ENCODE data around the gene RGS18.

RGS18 gene

DNA sequence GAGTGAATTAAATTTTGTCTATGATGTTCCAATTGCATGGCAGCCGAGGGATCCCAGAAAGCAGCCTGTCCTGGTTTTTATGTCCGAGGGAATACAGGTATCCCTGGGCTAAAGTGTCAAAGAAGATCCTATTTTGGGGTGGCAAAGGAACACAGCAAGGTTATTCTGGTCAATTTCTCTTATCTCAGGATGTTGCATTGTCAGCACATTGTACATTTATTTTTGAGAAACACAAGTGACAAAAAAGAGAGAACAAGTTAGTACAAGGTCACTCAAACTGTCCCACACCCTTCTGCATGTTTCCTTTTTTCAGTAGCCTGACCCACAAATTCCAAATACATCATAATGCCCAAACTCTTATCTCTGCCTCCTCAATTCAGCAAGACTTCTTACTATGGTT lies 17.7 kb downstream of the RGS18 start:
- H3K36me3 ChIP-seq, result no peaks in the 10 kb centered on the region
- H3K4me1 ChIP-seq, result no peaks in the 10 kb centered on the region
- no peak for DNase-seq
- TF ChIP-seq CTCF (IDR thresholded peaks at IDR 0.05), result no peak
- H3K27ac ChIP-seq, result no peak overlapping the region
- intact Hi-C loops (cut with DNase I; ENCODE audit: low total_unique reads), result no loop called here
- H3K4me3 ChIP-seq, result no peak overlapping the region
- H3K27me3 ChIP-seq, result no peaks in the 10 kb centered on the region
- no peaks in the 10 kb centered on the region for H3K9me3 ChIP-seq

GRCh38 chr1:192183788-192184187 lies 25.5 kb downstream of the RGS18 start:
- intact Hi-C loops (cut with DNase I; ENCODE audit: low total_unique reads), result no loop called here
- Histone ChIP-seq H3K9me3 (no peaks in the 10 kb centered on the region), H3K36me3 (no peaks in the 10 kb centered on the region), H3K27ac (no peak overlapping the region), H3K4me1 (no peaks in the 10 kb centered on the region), H3K27me3 (no peaks in the 10 kb centered on the region), H3K4me3 (no peak overlapping the region)
- no peak for TF ChIP-seq CTCF (IDR thresholded peaks at IDR 0.05)
- no peak for DNase-seq

- H3K4me1 ChIP-seq, result no peaks in the 10 kb centered on the region
- DNase-seq, result no peak
- no peak overlapping the region for H3K27ac ChIP-seq
- intact Hi-C loops (cut with DNase I; ENCODE audit: low total_unique reads), result no loop called here
- no peaks in the 10 kb centered on the region for H3K9me3 ChIP-seq
- TF ChIP-seq CTCF (IDR thresholded peaks at IDR 0.05), result no peak
- no peaks in the 10 kb centered on the region for H3K36me3 ChIP-seq
- no peak overlapping the region for H3K4me3 ChIP-seq
- H3K27me3 ChIP-seq, result no peaks in the 10 kb centered on the region
Observed at GRCh38 chr1:192186197-192186596, 27.9 kb downstream of the RGS18 start.

DNA sequence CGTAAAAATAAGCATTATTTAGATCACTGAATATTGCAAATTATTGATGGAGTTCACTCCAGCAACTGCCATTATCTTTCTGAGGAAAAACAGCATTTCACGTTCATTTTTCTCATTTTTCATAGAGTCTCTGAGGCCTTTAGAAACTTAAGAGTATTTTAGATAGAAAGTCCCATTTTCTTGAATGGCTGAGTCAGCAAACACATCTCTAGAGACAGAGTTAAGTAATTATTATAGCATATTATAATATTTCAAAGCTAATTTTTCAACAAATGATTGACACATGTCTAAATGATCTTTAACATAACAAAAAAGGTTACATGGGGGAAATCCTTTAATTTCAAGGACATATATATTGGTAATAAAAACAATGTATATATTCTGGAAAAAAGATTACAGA lies 31.8 kb downstream of the RGS18 start:
- no peaks in the 10 kb centered on the region for H3K9me3 ChIP-seq
- H3K27me3 ChIP-seq, result no peaks in the 10 kb centered on the region
- no peak overlapping the region for H3K4me3 ChIP-seq
- intact Hi-C loops (cut with DNase I; ENCODE audit: low total_unique reads), result no loop called here
- TF ChIP-seq CTCF (IDR thresholded peaks at IDR 0.05), result no peak
- H3K27ac ChIP-seq, result no peak overlapping the region
- no peaks in the 10 kb centered on the region for H3K36me3 ChIP-seq
- no peak for DNase-seq
- H3K4me1 ChIP-seq, result no peaks in the 10 kb centered on the region

DNA sequence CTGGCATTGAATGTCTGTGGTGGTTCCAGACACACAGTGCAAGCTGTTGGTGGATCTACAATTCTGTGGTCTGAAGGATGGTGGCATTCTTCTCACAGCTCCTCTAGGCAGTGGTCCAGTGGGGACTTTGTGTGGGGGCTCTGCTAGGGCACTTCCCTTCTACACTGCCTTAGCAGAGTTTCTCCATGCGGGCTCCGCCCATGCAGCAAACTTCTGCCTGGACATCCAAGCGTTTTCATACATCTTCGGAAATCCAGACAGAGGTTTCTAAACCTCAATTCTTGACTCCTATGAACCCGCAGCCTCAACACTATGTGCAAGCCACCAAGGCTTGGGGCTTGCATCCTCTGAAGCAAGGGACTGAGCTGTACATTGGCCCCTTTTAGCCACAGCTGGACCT lies 43.0 kb downstream of the RGS18 start:
- intact Hi-C loops (cut with DNase I; ENCODE audit: low total_unique reads), result no loop called here
- Histone ChIP-seq H3K9me3 (peaks cover 0 to 8% (median 0%) of the 10 kb centered on the region in 3 donors), H3K4me3 (no peak overlapping the region), H3K4me1 (no peaks in the 10 kb centered on the region), H3K27me3 (no peaks in the 10 kb centered on the region), H3K36me3 (no peaks in the 10 kb centered on the region), H3K27ac (no peak overlapping the region)
- DNase-seq, result no peak
- no peak for TF ChIP-seq CTCF (IDR thresholded peaks at IDR 0.05)

- no peaks in the 10 kb centered on the region for H3K36me3 ChIP-seq
- intact Hi-C loops (cut with DNase I; ENCODE audit: low total_unique reads), result no loop called here
- H3K4me1 ChIP-seq, result no peaks in the 10 kb centered on the region
- no peak for TF ChIP-seq CTCF (IDR thresholded peaks at IDR 0.05)
- no peak overlapping the region for H3K4me3 ChIP-seq
- DNase-seq, result no peak
- H3K9me3 ChIP-seq, result no peaks in the 10 kb centered on the region
- no peaks in the 10 kb centered on the region for H3K27me3 ChIP-seq
- H3K27ac ChIP-seq, result no peak overlapping the region
Observed at GRCh38 chr1:192224396-192224795, 66.1 kb downstream of the RGS18 start.

Measured in tibial artery (tissue), 4 donors.